Body of pancreas (tissue), 4 donors: ENCODE results near the gene TMEM229B.

ENCODE experiments used
- POLR2A ChIP-seq, 3 donors: fragments of 450-650 bp; IDR thresholded peaks; one replicate each; pipeline ENCODE4 v1.6.1; 2016; ENCODE audit warnings: antibody characterized with exemption in 3 of 3, mild to moderate bottlenecking in 2 of 3
- TF ChIP-seq, protein P1 (sequence below), 7 experiments: fragments of 450-650 bp in 4 of 7; fragments of 200-600 bp in 3 of 7; sonication (generic) in 3 of 7; IDR thresholded peaks; one replicate each; pipeline ENCODE4 v1.5.1; 2016 to 2019; ENCODE audit warnings: antibody characterized with exemption in 7 of 7

DNA sequence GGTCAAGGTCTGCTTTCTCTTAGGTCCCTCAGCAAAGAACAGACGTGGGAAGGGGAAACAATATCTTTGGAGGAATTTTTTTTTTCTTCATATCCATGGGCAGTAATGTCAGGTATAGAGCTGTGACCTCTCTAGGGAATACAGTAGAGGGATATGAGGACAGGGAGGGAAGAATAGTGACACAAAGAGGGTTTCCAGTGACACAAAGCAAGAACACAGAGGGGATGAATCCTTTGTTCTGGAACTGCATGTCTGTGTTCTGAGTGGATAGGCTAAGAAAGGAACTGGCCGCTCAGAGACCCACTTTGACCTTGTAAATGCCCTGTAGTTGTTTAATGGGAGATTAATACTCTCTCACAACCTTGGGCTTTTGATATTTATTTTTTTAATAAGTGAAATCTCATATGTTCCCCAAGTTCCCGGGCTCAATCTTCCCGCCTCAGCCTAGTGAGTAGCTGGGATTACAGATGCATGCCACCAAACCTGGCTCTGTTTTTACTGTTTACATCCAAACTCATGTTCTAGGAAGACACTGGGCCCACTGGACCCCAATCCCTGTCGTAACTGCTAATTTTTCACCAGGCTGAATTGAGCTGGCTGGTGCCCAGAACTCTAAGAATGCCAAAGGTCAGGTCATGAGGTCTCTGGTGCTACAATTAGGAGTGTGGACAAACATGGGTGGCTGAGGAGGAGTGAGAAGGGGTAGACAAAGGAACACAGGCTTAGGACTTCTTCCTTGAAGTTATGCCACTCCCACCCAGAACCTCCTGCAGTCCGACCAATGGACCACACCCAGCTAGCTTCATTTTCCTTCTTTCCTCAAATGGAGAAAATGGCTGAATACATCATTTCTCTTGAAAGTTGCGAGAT, 35.5 kb upstream of the TMEM229B start:
- TF ChIP-seq POLR2A (IDR thresholded peaks at IDR 0.05), result no peak
- TF ChIP-seq, protein P1, sequence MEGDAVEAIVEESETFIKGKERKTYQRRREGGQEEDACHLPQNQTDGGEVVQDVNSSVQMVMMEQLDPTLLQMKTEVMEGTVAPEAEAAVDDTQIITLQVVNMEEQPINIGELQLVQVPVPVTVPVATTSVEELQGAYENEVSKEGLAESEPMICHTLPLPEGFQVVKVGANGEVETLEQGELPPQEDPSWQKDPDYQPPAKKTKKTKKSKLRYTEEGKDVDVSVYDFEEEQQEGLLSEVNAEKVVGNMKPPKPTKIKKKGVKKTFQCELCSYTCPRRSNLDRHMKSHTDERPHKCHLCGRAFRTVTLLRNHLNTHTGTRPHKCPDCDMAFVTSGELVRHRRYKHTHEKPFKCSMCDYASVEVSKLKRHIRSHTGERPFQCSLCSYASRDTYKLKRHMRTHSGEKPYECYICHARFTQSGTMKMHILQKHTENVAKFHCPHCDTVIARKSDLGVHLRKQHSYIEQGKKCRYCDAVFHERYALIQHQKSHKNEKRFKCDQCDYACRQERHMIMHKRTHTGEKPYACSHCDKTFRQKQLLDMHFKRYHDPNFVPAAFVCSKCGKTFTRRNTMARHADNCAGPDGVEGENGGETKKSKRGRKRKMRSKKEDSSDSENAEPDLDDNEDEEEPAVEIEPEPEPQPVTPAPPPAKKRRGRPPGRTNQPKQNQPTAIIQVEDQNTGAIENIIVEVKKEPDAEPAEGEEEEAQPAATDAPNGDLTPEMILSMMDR (IDR thresholded peaks at IDR 0.05), result no peak
